ENCODE results near the gene HAGH.
"Not testable (repeated sequence)": the region's sequence is repeated elsewhere in the genome, so short reads cannot be mapped to it uniquely, and the experiment has no call there.

GRCh38 chr16:1876066-1876465 lies 49.4 kb upstream of the HAGH start:
- not testable (repeated sequence) for TF ChIP-seq MAFG (tag; conservative IDR thresholded peaks at IDR 0.05); RNF2 (IDR thresholded peaks at IDR 0.05); KAT7 (CRISPR knock-in tag; IDR thresholded peaks at IDR 0.05; ENCODE audit: borderline replicate concordance); CBFB (CRISPR knock-in tag; IDR thresholded peaks at IDR 0.05); TARDBP (IDR thresholded peaks at IDR 0.05); TAF1 (IDR thresholded peaks at IDR 0.05; ENCODE audit: control insufficient read depth, extremely low read depth, insufficient read depth, low read length, severe bottlenecking); HLTF (IDR thresholded peaks at IDR 0.05); CTCF (IDR thresholded peaks at IDR 0.05 in 2 of 3, conservative IDR thresholded peaks at IDR 0.05 in 1 of 3; ENCODE audit: insufficient read depth in 2 of 3, low read depth in 1 of 3, low read length in 3 of 3); ATF6 (CRISPR knock-in tag; IDR thresholded peaks at IDR 0.05); STAT6 (CRISPR knock-in tag; IDR thresholded peaks at IDR 0.05); BDP1 (IDR thresholded peaks at IDR 0.05; ENCODE audit: insufficient read depth, insufficient read length); LARP7 (IDR thresholded peaks at IDR 0.05)

All from K562 (cell line).